Epithelial cell of esophagus (primary cell): ENCODE data around the gene CNGB1.
"Not testable (repeated sequence)": the region's sequence is repeated elsewhere in the genome, so short reads cannot be mapped to it uniquely, and the experiment has no call there.

Experiments
- DNase-seq: peaks from one replicate; pipeline ENCODE4 v3.0.0; 2010; ENCODE audit warnings: low read depth
- H3K4me3 ChIP-seq: 2 replicates; pipeline ENCODE4 v1.5.1; 2011; ENCODE audit warnings: mild to moderate bottlenecking, low read length, control low read depth
- CTCF ChIP-seq: IDR thresholded peaks from 2 replicates; pipeline ENCODE4 v1.5.1; 2011; ENCODE audit warnings: low read depth, mild to moderate bottlenecking, low read length, control low read depth, inconsistent platforms; ENCODE audit not compliant: insufficient read depth; ENCODE audit errors: missing control alignments

CNGB1 gene

DNA sequence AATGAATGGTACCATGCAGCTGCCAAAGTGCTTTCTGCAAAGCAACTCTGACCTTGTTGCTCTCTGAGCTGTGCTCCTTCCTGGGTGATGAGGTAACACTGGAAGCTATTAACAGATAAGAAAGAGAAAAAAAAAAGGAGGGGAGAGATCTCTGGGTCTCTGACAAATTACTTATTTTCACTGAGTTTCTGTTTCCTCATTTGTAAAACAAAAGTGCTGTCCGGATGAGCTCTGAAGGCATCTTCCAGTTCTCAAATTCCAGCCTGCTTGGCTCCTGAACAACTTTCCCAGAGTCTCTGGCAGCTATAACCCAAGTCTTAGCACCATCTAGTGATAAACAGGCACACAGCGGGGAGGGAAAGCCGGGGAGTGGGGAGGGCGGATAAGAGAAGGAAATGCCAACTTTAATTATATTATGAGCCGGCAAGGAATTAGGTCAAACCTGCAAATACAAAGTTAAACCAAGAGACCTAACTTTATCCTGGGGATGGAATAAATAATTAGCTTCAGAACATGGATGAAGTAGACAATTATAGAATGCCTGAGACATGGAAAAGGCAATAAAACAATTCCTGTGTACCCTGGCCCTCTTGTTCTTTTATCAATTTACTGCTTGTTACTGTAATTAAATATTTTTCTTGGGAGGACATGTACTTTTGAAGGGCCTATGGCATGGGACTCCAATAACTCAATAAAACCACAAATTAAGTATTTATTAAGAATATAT lies 107.3 kb downstream of the CNGB1 start:
- peak; percentile 81 for TF ChIP-seq CTCF
- no peak overlapping the region for H3K4me3 ChIP-seq
- peak; percentile 74 for DNase-seq

DNA sequence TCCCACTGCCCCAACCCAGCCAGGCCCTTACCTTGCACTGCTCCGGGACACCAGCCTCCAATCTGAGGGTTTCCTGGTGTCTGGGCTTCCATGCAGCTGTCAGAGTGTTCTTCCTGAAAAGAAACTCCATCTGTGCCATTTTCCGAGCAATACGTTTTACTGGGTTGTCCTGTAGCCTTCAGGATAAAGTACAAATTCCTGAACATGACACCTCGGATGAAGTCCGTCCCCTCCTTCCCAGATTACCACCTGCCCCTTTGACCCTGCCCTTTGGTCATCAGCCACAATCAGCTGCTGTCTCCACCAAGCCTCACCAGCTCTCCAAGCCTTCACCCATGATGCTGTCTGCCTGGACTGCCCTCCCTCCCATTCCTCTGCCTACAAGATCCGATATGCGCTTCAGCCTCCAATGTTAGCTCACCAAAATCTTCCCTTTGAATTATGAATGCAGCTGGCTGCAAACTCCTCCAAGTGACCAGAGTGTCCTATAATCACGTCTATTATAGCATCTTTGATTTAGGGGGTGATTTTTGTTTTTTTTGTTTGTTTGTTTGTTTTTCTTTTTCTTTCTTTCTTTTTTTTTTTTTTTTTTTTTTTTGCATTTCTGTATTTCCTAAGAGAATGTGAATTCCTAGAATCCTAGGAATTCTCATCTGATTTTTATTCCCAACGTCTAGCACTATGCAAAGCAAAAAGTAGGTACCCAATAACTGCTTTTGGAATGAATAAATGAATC lies 108.1 kb downstream of the CNGB1 start:
- DNase-seq = no peak

GRCh38 chr16:57859331-57859730 lies 111.6 kb downstream of the CNGB1 start:
- no peak overlapping the region for H3K4me3 ChIP-seq
- peak; percentile 14 for TF ChIP-seq CTCF

More for the DNA sequence above, 108.1 kb downstream of the CNGB1 start:
- TF ChIP-seq CTCF = no peak
- H3K4me3 ChIP-seq = no peak overlapping the region

GRCh38 chr16:57858635-57859034 lies 112.3 kb downstream of the CNGB1 start:
- DNase-seq = no peak
- no peak for TF ChIP-seq CTCF
- no peak overlapping the region for H3K4me3 ChIP-seq

More at GRCh38 chr16:57859331-57859730, 111.6 kb downstream of the CNGB1 start:
- peak; percentile 24 for DNase-seq

GRCh38 chr16:57857991-57858390 lies 112.9 kb downstream of the CNGB1 start:
- H3K4me3 ChIP-seq, DNase-seq: not testable (repeated sequence)

DNA sequence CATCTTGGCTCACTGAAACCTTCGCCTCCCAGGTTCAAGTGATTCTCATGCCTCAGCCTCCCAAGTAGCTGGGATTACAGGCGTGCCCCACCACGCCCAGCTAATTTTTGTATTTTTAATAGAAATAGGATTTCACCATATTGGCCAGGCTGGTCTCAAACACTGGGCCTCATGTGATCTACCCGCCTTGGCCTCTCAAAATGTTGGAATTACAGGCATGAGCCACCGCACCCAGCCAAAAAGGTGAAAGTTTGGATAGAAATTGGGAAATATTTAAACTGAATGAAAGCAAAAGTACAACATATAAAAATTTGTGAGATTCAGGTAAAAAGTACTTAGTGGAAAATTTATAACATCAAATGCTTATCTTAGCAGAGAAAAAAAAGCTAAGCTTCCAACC lies 115.7 kb downstream of the CNGB1 start:
- no peak for DNase-seq
- H3K4me3 ChIP-seq = no peak overlapping the region
- no peak for TF ChIP-seq CTCF

DNA sequence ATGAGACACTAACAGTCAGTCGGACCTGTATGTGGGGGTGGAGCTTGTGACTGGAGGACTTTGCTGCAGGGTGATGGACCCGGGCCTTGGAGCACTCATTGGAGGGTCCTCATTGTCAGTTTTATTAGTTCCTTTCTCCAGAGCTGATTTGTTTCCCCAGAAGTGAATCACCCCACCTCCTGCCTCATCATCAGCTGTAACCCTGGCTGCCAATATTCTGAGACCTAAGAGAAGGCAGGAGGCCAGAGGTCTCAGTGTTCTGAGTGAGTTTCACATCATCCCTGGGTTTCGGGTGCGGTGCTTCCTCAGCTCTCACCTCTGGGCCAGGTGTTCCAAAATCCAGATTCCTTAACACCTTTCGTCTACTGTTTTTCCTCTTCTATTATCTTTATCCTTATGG lies 118.7 kb downstream of the CNGB1 start:
- DNase-seq = no peak
- H3K4me3 ChIP-seq = no peak overlapping the region

More for the DNA sequence above, 118.7 kb downstream of the CNGB1 start:
- TF ChIP-seq CTCF = no peak
